ENCODE data around the gene LUZP2.

LUZP2 gene

GRCh38 chr11:24734742-24735237, 237.9 kb downstream of the LUZP2 start:
- no peak for DNase-seq

GRCh38 chr11:24738972-24739371, 242.1 kb downstream of the LUZP2 start:
- DNase-seq = no peak

GRCh38 chr11:24739637-24740036, 242.8 kb downstream of the LUZP2 start:
- no peak for DNase-seq

- DNase-seq = no peak
Observed at GRCh38 chr11:24747275-24748251, 250.7 kb downstream of the LUZP2 start.

- no peak for DNase-seq
Observed at GRCh38 chr11:24748261-24748660, 251.4 kb downstream of the LUZP2 start.

GRCh38 chr11:24754406-24754805, 257.6 kb downstream of the LUZP2 start:
- no peak for DNase-seq

GRCh38 chr11:24755260-24755839, 258.5 kb downstream of the LUZP2 start:
- no peak for DNase-seq

GRCh38 chr11:24759742-24760141, 262.9 kb downstream of the LUZP2 start:
- DNase-seq = no peak

GRCh38 chr11:24760681-24761080, 263.8 kb downstream of the LUZP2 start:
- no peak for DNase-seq

GRCh38 chr11:24762076-24762475, 265.2 kb downstream of the LUZP2 start:
- DNase-seq = no peak

- DNase-seq = no peak
Observed at GRCh38 chr11:24767411-24767810, 270.6 kb downstream of the LUZP2 start.

GRCh38 chr11:24773322-24773721, 276.5 kb downstream of the LUZP2 start:
- no peak for DNase-seq

GRCh38 chr11:24779791-24780190, 282.9 kb downstream of the LUZP2 start:
- no peak for DNase-seq

- no peak for DNase-seq
Observed at GRCh38 chr11:24781288-24781687, 284.4 kb downstream of the LUZP2 start.

GRCh38 chr11:24793479-24793878, 296.6 kb downstream of the LUZP2 start:
- DNase-seq = no peak

- DNase-seq = no peak
Observed at GRCh38 chr11:24794064-24794463, 297.2 kb downstream of the LUZP2 start.

- no peak for DNase-seq
Observed at GRCh38 chr11:24805671-24806070, 308.8 kb downstream of the LUZP2 start.

- DNase-seq = no peak
Observed at GRCh38 chr11:24808173-24808572, 311.3 kb downstream of the LUZP2 start.

- DNase-seq = no peak
Observed at GRCh38 chr11:24819006-24819405, 322.2 kb downstream of the LUZP2 start.

GRCh38 chr11:24819863-24820434, 323.1 kb downstream of the LUZP2 start:
- DNase-seq = no peak

- DNase-seq = no peak
Observed at GRCh38 chr11:24820541-24820940, 323.7 kb downstream of the LUZP2 start.

- DNase-seq = no peak
Observed at GRCh38 chr11:24828938-24829605, 332.2 kb downstream of the LUZP2 start.

GRCh38 chr11:24833573-24833972, 336.7 kb downstream of the LUZP2 start:
- no peak for DNase-seq

Measured in activated naive CD4-positive, alpha-beta T cell treated with Interleukin-2 at 50 U/mL for 16 hours (primary cell).